ENCODE data around the gene UBAP2.

UBAP2 gene

GRCh38 chr9:33884856-33885701 lies 163.6 kb downstream of the UBAP2 start:
- DNase-seq (ENCODE audit: extremely low read depth in 1 of 2, low read depth in 1 of 2), result no peak

DNA sequence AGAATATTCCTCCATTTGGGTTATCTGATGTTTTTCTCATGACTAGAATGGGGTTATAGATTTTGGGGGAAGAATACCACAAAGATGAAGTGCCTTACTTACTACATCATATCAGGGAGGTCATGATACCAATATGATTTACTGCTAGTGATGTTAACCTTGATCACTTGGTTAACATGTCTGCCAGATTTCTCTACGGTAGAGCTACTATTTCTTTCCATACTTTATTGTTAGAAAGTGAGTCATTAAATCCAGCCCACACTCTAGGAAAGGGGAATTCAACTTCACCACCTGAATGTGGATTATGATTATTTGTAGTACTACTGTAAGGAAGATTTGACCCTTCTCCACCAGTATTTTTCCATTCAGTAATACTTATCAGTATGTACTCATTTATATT lies 167.1 kb downstream of the UBAP2 start:
- no peak for DNase-seq (ENCODE audit: extremely low read depth in 1 of 2, low read depth in 1 of 2)

DNA sequence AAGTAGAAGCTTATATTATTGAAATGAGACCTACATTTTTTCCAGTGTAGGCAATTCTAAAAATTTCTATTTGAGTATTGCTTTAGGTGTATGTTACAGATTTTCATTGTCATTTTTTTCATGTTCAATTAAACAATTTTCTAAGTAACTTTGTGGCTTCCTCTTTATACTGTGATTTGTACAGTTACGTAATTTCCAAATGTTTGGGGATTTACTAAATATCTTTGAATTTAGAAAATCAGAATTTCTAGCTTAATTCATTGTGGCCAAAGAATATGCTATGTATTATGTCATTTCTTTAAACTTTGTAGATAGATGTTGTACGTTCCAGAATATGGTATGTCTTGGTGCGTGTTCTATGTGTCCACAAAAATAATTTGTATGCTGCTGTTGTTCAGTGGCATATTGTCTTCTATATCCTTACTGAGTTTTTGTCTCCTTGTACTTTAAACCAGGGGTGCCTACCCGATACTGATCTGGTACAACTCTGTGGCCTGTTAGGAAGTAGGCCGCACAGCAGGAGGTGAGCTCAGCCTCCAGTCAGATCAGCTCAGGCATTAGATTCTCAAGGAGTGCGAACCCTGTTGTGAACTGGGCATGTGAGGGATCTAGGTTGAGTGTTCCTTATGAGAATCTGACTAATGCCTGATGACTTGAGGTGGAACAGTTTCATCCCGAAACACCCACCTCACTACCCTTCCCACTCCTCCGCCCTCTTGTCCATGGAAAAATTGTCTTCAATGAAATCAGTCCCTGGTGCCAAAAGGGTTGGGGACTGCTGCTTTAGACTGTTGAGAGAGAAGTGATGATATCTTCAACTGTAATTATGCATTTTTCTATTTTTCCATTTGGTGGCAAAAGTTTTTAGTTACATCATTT lies 168.2 kb downstream of the UBAP2 start:
- DNase-seq (ENCODE audit: extremely low read depth in 1 of 2, low read depth in 1 of 2), result no peak

DNA sequence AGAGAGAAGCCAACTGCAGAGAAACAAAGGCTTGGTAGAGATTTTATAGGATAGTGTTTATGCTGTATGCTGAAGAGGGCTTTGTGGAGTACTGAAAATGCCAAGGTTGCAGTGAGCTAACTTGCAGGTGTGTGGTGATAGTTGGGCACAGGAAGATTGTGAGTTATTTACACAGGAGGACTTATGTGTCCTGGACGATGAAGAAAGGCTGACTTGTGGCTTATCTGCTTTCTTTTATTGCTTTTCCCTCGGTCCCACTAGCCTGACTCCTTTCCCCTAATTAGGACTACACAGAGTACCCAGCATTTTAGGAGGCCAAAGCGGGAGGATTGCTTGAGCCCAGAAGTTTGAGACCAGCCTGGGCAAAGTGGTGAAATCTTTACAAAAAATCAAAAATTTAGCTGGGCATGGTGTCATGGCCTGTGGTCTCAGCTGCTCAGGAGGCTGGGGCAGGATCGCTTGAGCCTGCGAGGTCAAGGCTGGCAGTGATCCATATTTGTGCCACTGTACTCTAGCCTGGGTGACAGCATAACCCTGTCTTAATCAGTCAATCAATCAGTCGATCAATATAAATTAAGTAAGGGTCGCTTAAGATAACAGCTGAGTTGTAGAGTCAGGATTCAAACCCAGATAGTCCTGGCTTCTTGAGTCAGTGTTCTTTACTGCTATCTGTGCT lies 169.9 kb downstream of the UBAP2 start:
- DNase-seq (ENCODE audit: extremely low read depth in 1 of 2, low read depth in 1 of 2), result no peak

GRCh38 chr9:33877727-33878489 lies 170.8 kb downstream of the UBAP2 start:
- DNase-seq (ENCODE audit: extremely low read depth in 1 of 2, low read depth in 1 of 2), result no peak
